Activated T-cell treated with anti-CD3 and anti-CD28 coated beads for 1 hour (primary cell): ENCODE data around the gene GNAS-AS1.
"Not testable (repeated sequence)": the region's sequence is repeated elsewhere in the genome, so short reads cannot be mapped to it uniquely, and the experiment has no call there.

Experiments
- DNase-seq: peaks from one replicate; pipeline ENCODE4 v3.0.0-alpha.2; 2020; ENCODE audit warnings: low read depth

GNAS-AS1 gene

DNA sequence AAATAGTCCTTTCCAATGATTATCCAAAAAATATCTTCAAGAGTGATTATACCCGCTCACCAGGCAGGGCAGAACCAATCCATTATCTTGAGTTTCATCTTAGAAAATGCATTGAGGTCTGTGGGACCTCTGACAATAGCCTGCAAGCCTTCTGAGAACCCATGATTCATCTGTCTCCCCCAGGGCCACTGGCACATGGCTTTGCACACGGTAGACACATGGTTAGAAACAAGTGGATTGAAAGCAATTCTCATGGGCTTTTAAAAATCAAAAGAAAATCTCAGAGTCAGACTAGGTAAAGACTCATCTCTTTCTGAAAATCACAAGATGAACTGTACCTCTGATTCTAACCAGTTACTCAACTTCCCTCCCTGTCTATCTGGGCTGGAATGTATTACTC, 15.5 kb downstream of the GNAS-AS1 start:
- DNase-seq = no peak

GRCh38 chr20:58833921-58834320, 16.8 kb downstream of the GNAS-AS1 start:
- DNase-seq = no peak

DNA sequence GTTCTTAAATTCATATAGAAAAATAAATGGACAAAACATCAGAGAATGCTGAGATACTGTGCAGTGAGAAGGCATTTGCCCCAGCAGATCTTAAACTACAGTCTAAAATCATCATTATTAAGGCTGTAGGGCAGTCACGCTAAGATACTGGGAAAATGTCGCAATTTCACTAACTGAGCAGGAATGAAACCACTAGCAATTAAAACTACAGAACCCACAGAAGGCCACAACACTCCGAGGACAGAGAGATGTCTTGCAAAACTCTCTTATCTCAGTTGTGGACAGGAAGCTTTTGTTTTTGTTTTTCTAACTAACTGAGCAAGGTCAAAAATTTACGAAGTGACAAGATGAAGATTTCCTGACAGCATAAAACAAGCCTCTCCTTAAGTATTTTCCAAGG, 18.2 kb downstream of the GNAS-AS1 start:
- DNase-seq = no peak

- DNase-seq = no peak
Observed at GRCh38 chr20:58829531-58829941, 21.2 kb downstream of the GNAS-AS1 start.

DNA sequence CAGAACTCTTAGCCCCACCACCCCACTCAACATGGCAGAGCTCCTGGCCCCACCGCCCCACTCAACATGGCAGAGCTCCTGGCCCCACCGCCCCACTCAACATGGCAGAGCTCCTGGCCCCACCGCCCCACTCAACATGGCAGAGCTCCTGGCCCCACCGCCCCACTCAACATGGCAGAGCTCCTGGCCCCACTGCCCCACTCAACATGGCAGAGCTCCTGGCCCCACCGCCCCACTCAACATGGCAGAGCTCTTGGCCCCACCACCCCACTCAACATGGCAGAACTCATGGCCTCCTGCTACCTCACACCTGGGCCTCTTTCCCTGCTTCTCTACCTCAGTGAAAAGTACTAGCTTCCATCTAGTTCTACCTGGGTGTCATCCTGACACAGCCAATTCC, 21.9 kb downstream of the GNAS-AS1 start:
- not testable (repeated sequence) for DNase-seq

- no peak for DNase-seq
Observed at GRCh38 chr20:58828136-58828535, 22.6 kb downstream of the GNAS-AS1 start.

DNA sequence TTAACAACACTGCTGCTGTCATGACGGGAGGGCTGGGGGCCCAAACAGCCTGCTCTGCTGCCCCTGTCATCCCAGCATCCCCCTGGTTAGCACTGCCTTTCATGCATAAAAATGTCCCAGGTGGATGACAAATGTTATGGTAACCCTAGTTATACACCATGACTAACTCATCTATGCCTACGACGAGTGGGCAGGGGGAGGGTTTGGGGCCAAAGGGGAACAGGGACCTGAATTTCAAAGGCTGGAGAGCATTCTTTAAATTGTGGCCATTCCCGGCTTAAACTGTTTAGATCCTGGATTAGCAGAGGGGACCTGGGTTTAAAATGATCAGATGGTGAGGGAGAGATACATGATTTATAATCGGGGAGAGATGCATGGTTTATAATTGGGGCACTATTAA, 24.4 kb downstream of the GNAS-AS1 start:
- no peak for DNase-seq

GRCh38 chr20:58825450-58825849, 25.3 kb downstream of the GNAS-AS1 start:
- no peak for DNase-seq

GRCh38 chr20:58824843-58825242, 25.9 kb downstream of the GNAS-AS1 start:
- DNase-seq = no peak

- DNase-seq = no peak
Observed at GRCh38 chr20:58822748-58823730, 27.7 kb downstream of the GNAS-AS1 start.

DNA sequence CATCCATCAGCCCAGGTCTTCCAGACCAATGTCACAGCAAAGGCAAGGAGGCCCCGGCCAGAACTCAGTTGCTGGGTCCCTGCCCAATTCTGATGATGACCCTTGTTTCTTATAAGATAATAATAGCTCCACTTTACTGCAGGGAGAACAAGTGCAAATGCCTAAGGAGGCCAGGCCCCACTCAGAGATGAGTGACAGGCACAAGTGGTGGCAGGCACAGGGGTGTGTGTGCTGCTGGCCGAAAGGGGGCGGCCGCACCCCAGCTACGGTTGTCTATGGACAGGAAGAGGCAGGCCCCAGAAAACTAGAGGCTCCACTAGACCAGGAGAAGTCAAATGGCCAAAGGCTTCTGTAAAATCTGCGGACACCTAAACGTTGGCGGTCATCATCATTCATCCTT, 28.6 kb downstream of the GNAS-AS1 start:
- DNase-seq = no peak

DNA sequence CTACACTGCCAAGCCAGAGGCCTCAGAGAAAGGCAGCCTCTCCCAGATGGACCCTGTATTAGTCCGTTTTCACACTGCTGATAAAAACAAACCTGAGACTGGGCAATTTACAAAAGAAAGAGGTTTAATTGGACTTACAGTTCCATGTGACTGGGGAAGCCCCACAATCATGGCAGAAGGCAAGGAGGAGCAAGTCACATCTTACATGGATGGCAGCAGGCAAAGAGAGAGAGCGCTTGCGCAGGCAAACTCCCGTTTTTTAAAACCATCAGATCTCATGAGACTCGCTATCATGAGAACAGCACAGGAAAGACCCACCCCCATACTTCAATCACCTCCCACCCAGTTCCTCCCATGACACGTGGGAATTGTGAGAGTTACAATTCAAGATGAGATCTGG, 30.2 kb downstream of the GNAS-AS1 start:
- DNase-seq = not testable (repeated sequence)

GRCh38 chr20:58819921-58820320, 30.8 kb downstream of the GNAS-AS1 start:
- no peak for DNase-seq

DNA sequence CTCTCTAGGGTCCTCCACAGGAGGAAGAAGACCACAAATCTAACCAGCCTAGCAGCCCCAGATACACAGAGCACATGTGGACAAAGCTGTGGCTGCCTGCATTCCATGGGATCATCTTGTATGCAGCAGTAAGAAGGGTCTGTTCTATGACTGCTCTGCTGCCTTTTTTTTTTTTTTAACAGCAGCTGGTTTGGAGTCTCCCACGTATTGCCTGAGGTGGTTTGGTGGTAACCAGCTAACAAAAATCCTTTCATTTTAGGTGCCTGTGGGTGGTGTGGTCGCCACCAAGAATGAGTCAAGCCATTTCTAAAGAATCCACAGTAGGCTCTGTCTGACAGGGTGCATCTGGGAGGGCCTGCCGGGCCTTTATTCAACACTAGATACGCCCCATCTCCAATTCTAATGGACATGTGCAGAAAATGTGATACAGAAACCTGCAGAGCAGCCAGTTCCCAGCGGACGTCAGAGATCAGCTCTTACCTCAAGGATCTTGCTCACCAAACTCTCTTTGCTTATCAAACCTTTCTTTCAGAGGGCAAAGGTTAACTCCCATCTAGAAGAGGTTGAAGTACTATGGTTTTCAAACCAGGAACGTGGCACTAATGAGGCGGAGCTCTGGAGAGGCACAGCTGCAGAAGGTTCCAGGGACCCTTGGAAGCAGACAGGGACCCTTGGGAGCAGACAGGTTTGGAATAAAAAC, 32.0 kb downstream of the GNAS-AS1 start:
- DNase-seq = no peak

DNA sequence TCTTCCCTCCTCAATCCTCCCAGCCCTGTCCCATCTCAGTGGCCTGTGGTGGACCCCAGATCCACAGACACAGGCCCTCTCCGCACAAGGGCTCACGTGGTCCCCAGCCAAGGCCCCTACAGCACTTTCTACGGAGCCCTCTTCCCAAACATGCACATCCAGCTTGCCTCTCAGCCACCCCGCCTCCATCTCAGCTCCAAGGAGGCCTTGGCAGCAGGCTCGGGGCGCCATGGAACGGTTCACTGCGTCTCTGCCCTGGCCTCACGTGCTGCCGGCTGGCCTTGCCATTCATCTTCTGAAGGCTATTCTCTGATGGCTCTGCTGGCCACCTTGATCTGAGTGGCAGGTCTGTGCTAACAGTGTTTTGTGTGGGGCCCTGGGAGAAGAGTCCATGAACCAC, 33.0 kb downstream of the GNAS-AS1 start:
- no peak for DNase-seq

GRCh38 chr20:58816957-58817651, 33.6 kb downstream of the GNAS-AS1 start:
- DNase-seq = no peak

DNA sequence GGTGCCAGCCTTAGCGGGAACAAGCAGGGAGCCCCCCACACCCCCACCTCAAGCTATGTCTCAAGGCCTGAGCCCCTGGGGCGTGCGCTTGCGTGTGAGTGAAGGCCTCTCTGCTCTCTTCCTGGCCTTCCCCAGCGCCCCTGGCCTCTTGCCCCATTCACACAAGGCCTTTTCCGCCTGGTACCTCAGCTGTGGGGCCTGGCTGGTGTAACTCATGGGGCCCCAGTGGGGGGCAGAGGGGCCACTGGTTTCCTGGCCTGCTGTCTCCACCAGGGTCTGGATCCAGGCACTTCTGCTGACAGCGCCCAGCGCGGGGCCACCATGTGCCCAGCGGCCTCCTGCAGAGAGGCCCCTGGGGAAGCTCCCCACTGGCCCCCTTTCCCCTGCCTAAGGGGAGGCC, 34.7 kb downstream of the GNAS-AS1 start:
- DNase-seq = no peak

DNA sequence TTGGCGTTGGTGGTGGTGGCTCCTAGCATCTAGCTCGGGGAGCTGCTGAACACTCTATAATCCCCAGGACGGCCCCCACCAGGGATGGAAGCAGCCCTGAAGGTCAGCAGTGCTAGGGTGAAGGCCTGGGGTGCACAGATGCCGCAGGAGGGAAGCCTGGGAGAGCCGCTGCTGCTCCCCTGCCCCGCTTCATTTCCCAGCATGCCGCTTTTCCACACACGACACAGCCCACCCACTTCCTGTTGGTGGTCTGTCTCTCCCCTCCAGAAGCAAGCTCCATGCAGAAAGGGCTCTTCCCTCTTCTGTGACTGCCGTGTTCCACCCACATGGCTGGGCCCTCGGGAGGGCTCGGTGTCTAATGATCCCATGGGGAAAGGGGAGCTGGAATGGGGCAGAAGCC, 35.3 kb downstream of the GNAS-AS1 start:
- DNase-seq = no peak

- no peak for DNase-seq
Observed at GRCh38 chr20:58813369-58813768, 37.3 kb downstream of the GNAS-AS1 start.

DNA sequence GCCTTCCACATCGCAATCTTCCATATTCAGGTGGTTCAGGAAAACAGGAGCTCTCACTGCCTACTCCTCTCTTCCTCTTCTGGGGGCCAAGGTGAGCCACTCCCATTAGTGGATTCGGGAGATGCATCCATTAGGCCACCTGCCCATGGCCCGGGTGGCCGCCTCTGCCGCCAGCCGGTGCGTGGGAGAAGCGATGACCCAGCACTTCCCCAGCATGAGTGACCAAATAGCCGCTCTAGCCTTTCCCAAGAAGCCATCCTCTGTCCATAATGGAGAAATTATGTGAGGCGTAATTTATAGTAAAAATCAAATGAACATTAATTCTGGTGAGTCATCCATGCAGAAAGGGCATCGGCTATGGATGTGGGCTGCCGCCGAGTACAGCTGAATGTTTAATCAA, 39.4 kb downstream of the GNAS-AS1 start:
- DNase-seq = no peak

GRCh38 chr20:58810879-58811250, 39.8 kb downstream of the GNAS-AS1 start:
- no peak for DNase-seq

DNA sequence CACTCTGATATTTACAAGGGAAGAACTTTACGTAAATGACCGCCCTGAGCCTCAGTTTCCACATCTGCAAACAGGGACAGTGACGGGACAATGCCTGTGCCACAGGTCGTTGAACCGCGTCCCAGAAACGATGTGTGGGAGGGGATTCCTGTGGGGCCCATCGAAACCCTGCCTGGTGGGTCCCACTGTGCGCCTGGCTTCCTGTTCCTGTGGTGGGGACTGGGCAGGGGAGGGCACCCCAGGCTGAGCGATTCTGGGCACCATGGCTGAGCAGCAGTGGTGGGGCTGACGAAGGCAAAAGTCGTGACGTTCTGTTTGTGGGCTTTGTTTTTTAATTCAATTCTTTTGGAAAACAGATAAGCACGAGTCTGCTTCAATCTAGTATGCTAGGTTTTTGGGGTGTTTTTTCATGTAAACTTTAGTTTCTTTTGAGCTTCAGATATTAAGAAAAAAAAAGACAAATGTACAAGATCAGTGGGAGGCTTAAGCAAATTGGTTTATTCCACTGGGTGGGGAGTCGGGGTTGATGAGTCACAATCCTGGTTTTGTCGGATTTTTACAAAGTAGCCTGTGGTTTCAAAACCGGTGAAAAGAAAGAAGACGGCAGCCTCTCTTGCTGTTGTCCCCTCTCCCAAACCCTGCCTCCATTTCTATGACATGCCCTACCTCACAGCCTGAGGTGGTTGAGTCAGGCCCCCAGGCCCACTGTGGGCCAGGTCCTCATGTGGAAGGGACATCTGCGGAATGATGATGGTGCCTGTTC, 40.4 kb downstream of the GNAS-AS1 start:
- no peak for DNase-seq
